ENCODE data around the gene ZIC3.

Gene ZIC3

DNA sequence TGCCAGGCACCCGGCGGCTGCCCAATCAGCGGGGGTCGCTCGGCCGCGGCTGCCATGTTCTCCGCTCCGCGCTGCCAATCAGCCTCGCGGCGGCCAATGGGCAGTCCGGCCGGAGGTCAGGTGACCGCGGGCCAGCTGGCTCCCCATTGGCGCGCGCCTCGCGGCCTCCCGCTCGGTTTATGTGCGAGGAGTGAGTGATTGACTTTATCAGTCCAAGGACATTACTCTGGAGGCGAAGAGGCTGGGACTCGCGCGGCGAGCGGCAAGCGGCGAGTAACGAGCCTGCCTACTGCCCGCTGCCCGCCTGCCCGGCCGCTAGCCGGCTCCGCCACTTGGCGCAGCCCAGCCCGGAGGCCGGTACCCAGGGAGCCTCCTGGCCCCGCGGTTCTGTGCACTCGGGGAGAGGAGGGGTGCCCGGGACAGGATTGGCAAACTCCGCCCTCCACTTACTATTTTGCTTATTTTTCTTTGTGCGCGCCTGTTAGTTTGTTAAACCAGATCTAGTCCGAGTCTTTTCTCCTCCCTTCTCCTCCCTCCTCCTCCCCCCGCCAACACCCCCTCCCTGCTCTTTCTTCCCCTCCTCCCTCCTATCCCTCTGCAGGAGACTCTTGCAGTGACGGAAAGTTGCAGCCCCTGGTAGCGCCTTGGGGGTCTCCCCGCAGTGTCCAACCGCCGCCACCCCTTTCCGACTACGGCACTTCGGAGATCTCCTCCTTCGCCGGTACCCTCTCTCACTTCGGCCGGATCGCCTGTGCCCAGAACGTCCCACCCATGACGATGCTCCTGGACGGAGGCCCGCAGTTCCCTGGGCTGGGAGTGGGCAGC is at the start of gene ZIC3:
Gene ZIC3 (plus strand): TSS at position 207 of the 825 bp plus-strand sequence. CDS start 565 bp downstream, at position 772.
- TF ChIP-seq, protein P1, sequence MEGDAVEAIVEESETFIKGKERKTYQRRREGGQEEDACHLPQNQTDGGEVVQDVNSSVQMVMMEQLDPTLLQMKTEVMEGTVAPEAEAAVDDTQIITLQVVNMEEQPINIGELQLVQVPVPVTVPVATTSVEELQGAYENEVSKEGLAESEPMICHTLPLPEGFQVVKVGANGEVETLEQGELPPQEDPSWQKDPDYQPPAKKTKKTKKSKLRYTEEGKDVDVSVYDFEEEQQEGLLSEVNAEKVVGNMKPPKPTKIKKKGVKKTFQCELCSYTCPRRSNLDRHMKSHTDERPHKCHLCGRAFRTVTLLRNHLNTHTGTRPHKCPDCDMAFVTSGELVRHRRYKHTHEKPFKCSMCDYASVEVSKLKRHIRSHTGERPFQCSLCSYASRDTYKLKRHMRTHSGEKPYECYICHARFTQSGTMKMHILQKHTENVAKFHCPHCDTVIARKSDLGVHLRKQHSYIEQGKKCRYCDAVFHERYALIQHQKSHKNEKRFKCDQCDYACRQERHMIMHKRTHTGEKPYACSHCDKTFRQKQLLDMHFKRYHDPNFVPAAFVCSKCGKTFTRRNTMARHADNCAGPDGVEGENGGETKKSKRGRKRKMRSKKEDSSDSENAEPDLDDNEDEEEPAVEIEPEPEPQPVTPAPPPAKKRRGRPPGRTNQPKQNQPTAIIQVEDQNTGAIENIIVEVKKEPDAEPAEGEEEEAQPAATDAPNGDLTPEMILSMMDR (IDR thresholded peaks at IDR 0.05; ENCODE audit: low read depth, low read length, missing control alignments): no peak
- DNase-seq (ENCODE audit: low read depth): no peak
- H3K4me3 ChIP-seq (ENCODE audit: low read depth, low read length): no peak within 1 kb of the TSS

DNA sequence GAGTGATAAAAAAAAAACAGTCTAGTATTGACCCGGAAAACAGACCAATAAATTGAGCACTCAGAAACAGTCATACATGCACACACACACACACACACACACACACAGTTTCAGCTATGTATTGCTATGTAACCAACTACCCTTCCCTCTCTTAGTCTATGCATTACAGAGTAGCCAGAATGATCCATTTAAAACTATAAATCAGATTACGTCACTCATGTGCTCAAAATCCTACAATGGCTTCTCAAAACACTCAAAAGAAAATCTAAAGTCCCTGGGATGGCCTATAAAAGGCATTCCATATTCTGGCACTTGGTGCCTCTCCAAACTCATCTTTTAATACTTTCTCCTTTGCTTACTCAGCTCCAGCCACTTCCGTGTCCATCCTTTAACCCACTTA is 46.5 kb upstream of the ZIC3 start:
- no peak for DNase-seq (ENCODE audit: low read depth)
- TF ChIP-seq, protein P1 (IDR thresholded peaks at IDR 0.05; ENCODE audit: low read depth, low read length, missing control alignments): no peak
- H3K4me3 ChIP-seq (ENCODE audit: low read depth, low read length): no peak overlapping the region

DNA sequence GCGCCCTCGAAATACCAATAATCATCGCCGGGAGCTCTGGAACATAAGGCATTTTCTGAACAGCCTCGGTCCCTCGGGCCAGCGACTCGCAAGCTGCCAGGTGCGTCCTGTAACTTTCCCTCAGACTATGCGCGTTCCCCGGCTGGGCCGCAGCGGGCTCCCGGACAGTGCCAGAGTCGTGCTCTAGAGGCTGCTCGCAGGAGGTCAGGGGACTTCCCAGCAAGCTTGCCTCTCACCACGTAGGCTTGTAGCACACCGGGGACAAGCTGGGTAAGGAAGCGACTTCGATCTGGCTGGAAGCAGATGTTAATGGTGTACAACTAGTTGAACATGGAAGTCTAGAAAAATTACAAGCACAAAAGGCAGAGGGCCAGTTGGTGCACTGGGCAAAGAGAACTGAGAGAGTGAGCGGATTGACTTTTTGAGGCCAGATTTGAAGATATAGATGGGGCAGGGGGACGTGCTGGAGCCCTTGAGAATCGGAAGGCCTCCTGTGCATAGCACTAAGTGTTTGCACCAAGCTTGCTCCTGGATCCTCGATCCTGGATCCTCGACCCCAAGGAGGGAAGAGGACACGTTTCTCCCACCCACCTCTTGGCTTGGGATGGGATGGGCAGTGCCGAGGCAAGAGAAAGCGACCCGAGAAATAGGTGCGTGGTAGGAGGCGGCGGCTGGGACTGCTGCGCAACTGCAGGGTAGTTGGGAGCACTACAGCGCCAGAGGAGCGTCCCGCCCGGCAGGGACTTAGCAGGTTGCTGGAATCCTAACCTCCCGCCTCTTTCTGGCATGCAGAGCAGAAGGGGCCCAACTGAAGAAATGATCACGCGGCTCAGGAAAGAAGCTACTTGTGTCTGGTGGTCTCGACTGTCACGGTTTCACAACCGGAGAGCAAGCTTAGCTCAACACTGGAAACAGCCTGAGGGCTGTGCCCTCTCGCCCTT is 19.9 kb upstream of the ZIC3 start:
- no peak overlapping the region for H3K4me3 ChIP-seq (ENCODE audit: low read depth, low read length)
- TF ChIP-seq, protein P1 (IDR thresholded peaks at IDR 0.05; ENCODE audit: low read depth, low read length, missing control alignments): no peak
- no peak for DNase-seq (ENCODE audit: low read depth)

DNA sequence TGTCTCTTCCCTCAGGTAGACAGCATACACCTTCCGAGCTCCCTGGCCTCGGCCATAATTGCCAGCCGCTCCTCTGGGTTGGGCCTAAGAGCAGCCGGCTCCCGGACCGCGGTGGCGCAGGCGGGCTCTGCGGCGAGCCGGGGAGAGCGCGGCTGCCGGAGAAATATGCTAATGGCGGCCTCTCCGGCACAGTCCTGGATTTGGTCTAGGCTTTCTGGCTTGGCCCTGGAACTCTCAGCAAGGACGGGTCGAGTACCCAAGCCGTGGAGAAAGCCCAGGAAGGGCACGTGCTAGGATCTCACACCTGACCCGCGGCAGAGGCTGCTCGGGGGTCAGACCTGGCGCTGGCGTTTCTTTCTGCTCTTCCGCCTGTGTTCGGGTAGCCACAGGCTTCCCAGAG is 18.6 kb upstream of the ZIC3 start:
- TF ChIP-seq, protein P1 (IDR thresholded peaks at IDR 0.05; ENCODE audit: low read depth, low read length, missing control alignments): no peak
- no peak for DNase-seq (ENCODE audit: low read depth)
- no peak overlapping the region for H3K4me3 ChIP-seq (ENCODE audit: low read depth, low read length)

DNA sequence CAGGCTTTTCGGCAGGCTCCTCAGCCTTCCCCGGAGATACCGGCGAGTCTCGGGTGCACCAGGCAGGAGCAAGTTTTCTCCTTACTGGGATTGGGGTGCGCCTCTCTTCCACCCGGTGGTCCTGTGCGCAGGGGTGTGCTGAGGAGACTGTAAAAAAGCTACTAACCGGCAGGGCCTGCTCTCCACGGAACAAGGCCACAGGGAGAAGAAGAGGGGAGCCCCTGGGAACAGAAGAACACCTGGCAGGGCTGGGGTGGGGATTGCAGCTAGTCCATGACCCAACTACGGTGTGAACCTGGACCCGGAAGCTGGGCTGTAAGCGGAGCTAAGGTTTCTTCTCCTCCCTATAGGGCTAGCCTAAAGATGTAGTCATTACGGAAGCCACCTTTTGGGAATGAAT is 17.7 kb upstream of the ZIC3 start:
- no peak for DNase-seq (ENCODE audit: low read depth)
- TF ChIP-seq, protein P1 (IDR thresholded peaks at IDR 0.05; ENCODE audit: low read depth, low read length, missing control alignments): no peak
- no peak overlapping the region for H3K4me3 ChIP-seq (ENCODE audit: low read depth, low read length)

DNA sequence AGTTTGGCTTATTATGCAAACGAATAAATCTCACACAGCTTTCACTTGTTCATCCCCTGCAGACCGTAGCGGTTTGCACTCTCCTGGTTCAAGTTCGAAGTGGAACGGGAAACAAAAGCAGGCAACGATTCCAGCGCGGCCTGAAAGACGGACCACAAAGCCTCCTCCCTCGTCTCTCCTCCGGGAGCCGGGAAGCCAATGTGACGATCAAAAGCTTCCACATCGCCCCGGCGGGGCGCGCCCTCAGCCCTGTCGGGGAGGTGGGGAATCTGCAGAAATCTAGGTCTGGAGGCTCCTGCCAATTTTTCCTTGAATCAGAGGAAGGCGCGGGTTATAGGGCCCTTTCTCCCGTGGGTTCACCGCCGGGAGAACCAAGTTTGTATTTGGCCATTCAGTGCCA is 16.9 kb upstream of the ZIC3 start:
- TF ChIP-seq, protein P1 (IDR thresholded peaks at IDR 0.05; ENCODE audit: low read depth, low read length, missing control alignments): no peak
- H3K4me3 ChIP-seq (ENCODE audit: low read depth, low read length): no peak overlapping the region
- no peak for DNase-seq (ENCODE audit: low read depth)
